Smooth muscle cell (in vitro differentiated cells): ENCODE data around the gene C3orf20. TPM values are rescaled to one million over a fixed set of nuclear protein-coding genes. Genes with fewer than 3 reads are reported as not detected.
A peak's percentile ranks its signal among the peaks of the same experiment; 100 is the strongest.
"Not testable (repeated sequence)": the region's sequence is repeated elsewhere in the genome, so short reads cannot be mapped to it uniquely, and the experiment has no call there.

Experiments
- DNase-seq: peaks from one replicate; lab custom pipeline; 2025; ENCODE audit not compliant: unreplicated experiment; lab: John Stamatoyannopoulos, UW
- H2AFZ ChIP-seq: fragments of 200-600 bp; sonication (generic); 2 replicates; pipeline ENCODE4 v1.6.0; 2016; ENCODE audit warnings: antibody characterized with exemption, low read depth, mild to moderate bottlenecking
- H3F3A ChIP-seq: fragments of 200-600 bp; sonication (generic); 2 replicates; pipeline ENCODE4 v1.6.0; 2017; ENCODE audit warnings: antibody characterized with exemption, low read depth
- H3K27ac ChIP-seq: fragments of 200-600 bp; sonication (generic); 2 replicates; pipeline ENCODE4 v1.5.1; 2016; ENCODE audit warnings: low read depth, mild to moderate bottlenecking
- H3K27me3 ChIP-seq: fragments of 200-600 bp; sonication (generic); 2 replicates; pipeline ENCODE4 v1.6.1; 2016; ENCODE audit warnings: low read depth, mild to moderate bottlenecking
- H3K36me3 ChIP-seq: fragments of 200-600 bp; sonication (generic); 2 replicates; pipeline ENCODE4 v1.5.1; 2016; ENCODE audit warnings: low read depth
- H3K4me1 ChIP-seq: fragments of 200-600 bp; sonication (generic); 2 replicates; pipeline ENCODE4 v1.5.1; 2016; ENCODE audit warnings: low read depth
- H3K4me2 ChIP-seq: fragments of 200-600 bp; sonication (generic); 2 replicates; pipeline ENCODE4 v1.6.0; 2016; ENCODE audit warnings: mild to moderate bottlenecking
- H3K4me3 ChIP-seq: fragments of 200-600 bp; sonication (generic); 2 replicates; pipeline ENCODE4 v1.5.1; 2016; ENCODE audit warnings: mild to moderate bottlenecking
- H3K79me2 ChIP-seq: fragments of 200-600 bp; sonication (generic); 2 replicates; pipeline ENCODE4 v1.6.0; 2016; ENCODE audit warnings: low read depth, mild to moderate bottlenecking
- H3K9ac ChIP-seq: fragments of 200-600 bp; sonication (generic); 2 replicates; pipeline ENCODE4 v1.6.0; 2016; ENCODE audit warnings: low read depth
- H3K9me3 ChIP-seq: fragments of 200-600 bp; sonication (generic); replicated peaks from 2 replicates; pipeline ENCODE4 v1.5.1; 2016; ENCODE audit warnings: low read depth
- H4K20me1 ChIP-seq: fragments of 200-600 bp; sonication (generic); 2 replicates; pipeline ENCODE4 v1.6.0; 2016; ENCODE audit warnings: low read depth
- CTCF ChIP-seq: fragments of 200-600 bp; sonication (generic); IDR thresholded peaks from 2 replicates; pipeline ENCODE4 v1.5.1; 2017; ENCODE audit warnings: borderline replicate concordance, mild to moderate bottlenecking, antibody characterized with exemption; ENCODE audit not compliant: insufficient read depth, poor library complexity, severe bottlenecking
- WGBS: methylation state at CpG from one replicate; pipeline ENCODE4 v1.1.7; 2016; ENCODE audit warnings: low lambda C conversion rate; 5-methylcytosine and 5-hydroxymethylcytosine counted together
- polyA plus RNA-seq: library from polyadenylated mRNA; unstranded; fragments of >200 nt; fragmentation: Nextera tagmentation; extraction: Ambion mirVana; gene quantifications from 2 replicates; pipeline ENCODE4 v1.2.1, GENCODE V29; 2016
- total RNA-seq: library from RNA; depleted of rRNA; stranded (reverse); fragments of >200 nt; gene quantifications from 2 replicates; pipeline ENCODE4 v1.2.3, GENCODE V29; 2014

Gene C3orf20
- total and polyA plus RNA-seq, 2 experiments from 2014 or later = not detected

GRCh38 chr3:14806641-14807263 lies 131.8 kb downstream of the C3orf20 start:
- no peaks in the 10 kb centered on the region for H4K20me1 ChIP-seq
- H3K4me1 ChIP-seq = peaks cover 9% of the 10 kb centered on the region
- DNase-seq = no peak
- no peak overlapping the region for H3K9ac ChIP-seq
- no peak for TF ChIP-seq CTCF
- 66% methylated on average over 8 of the region's 8 CpGs for WGBS
- H2AFZ ChIP-seq = no peak overlapping the region
- H3K4me2 ChIP-seq = no peak overlapping the region
- peaks cover 38% of the 10 kb centered on the region for H3K27me3 ChIP-seq
- no peak overlapping the region for H3K27ac ChIP-seq
- H3K36me3 ChIP-seq = no peaks in the 10 kb centered on the region
- H3K9me3 ChIP-seq = no peaks in the 10 kb centered on the region
- no peak overlapping the region for H3K4me3 ChIP-seq
- no peaks in the 10 kb centered on the region for H3K79me2 ChIP-seq
- H3F3A ChIP-seq = no peaks in the 10 kb centered on the region

- H3F3A ChIP-seq = no peaks in the 10 kb centered on the region
- no peaks in the 10 kb centered on the region for H3K36me3 ChIP-seq
- TF ChIP-seq CTCF = no peak
- peaks cover 51% of the 10 kb centered on the region for H3K27me3 ChIP-seq
- DNase-seq = no peak
- H4K20me1 ChIP-seq = no peaks in the 10 kb centered on the region
- H3K4me1 ChIP-seq = peaks cover 9% of the 10 kb centered on the region
- no peak overlapping the region for H2AFZ ChIP-seq
- no peak overlapping the region for H3K4me3 ChIP-seq
- H3K79me2 ChIP-seq = no peaks in the 10 kb centered on the region
- no peaks in the 10 kb centered on the region for H3K9me3 ChIP-seq
- no peak overlapping the region for H3K4me2 ChIP-seq
- H3K9ac ChIP-seq = no peak overlapping the region
- no peak overlapping the region for H3K27ac ChIP-seq
Measured at GRCh38 chr3:14808025-14808424, 133.1 kb downstream of the C3orf20 start.

GRCh38 chr3:14808502-14809266 lies 133.7 kb downstream of the C3orf20 start:
- H3K4me1 ChIP-seq = peaks cover 9% of the 10 kb centered on the region
- H3K79me2 ChIP-seq = no peaks in the 10 kb centered on the region
- H3F3A ChIP-seq = no peaks in the 10 kb centered on the region
- peaks cover 57% of the 10 kb centered on the region for H3K27me3 ChIP-seq
- H3K9ac ChIP-seq = no peak overlapping the region
- no peaks in the 10 kb centered on the region for H3K36me3 ChIP-seq
- no peak overlapping the region for H3K4me3 ChIP-seq
- 96% methylated on average over 5 of the region's 5 CpGs for WGBS
- no peak for DNase-seq
- no peak overlapping the region for H3K27ac ChIP-seq
- no peaks in the 10 kb centered on the region for H3K9me3 ChIP-seq
- H4K20me1 ChIP-seq = no peaks in the 10 kb centered on the region
- no peak overlapping the region for H2AFZ ChIP-seq
- TF ChIP-seq CTCF = no peak
- H3K4me2 ChIP-seq = no peak overlapping the region

GRCh38 chr3:14809611-14810010 lies 134.7 kb downstream of the C3orf20 start:
- peaks cover 64% of the 10 kb centered on the region for H3K27me3 ChIP-seq
- not testable (repeated sequence) for DNase-seq, H3K4me1 ChIP-seq

More at GRCh38 chr3:14809611-14810010, 134.7 kb downstream of the C3orf20 start:
- H3K36me3 ChIP-seq, H3K9ac ChIP-seq, H3K27ac ChIP-seq, H3K79me2 ChIP-seq, H3K9me3 ChIP-seq, H4K20me1 ChIP-seq, H2AFZ ChIP-seq, H3F3A ChIP-seq: not testable (repeated sequence)
- Histone ChIP-seq H3K4me2 (peak overlapping the region; percentile 85), H3K4me3 (peak overlapping the region; percentile 48)
- WGBS = 48% methylated on average over 9 of the region's 9 CpGs
